WTC11 (cell line): Measurements from ENCODE around the gene PLCD1. TPM values are rescaled to one million over a fixed set of nuclear protein-coding genes. Genes with fewer than 3 reads are reported as not detected.
A peak's percentile ranks its signal among the peaks of the same experiment; 100 is the strongest.

Experiments
- ATAC-seq: fragments of 200-7000 bp; cut with Tn5 transposase; 2 replicates; pipeline ENCODE4 v1.10.0; 2021; ENCODE audit warnings: mild to moderate bottlenecking, moderate library complexity
- CTCF ChIA-PET: fragments of 300-600 bp; sonication (Branson Sonifier 250); formaldehyde crosslinking; loops from one replicate; lab custom pipeline; 2021; ENCODE audit warnings: antibody characterized with exemption; lab: Charles Lee
- POLR2A ChIA-PET: fragments of 350-600 bp; sonication (Branson Sonifier 250); formaldehyde crosslinking; loops from one replicate; lab custom pipeline; 2021; ENCODE audit warnings: antibody characterized with exemption; lab: Charles Lee
- DNase-seq: peaks from one replicate; pipeline ENCODE4 v3.0.0; 2021; ENCODE audit warnings: low spot score
- H3K27ac Mint-ChIP-seq: 2 replicates; pipeline ENCODE4 v1.8.0; 2021; ENCODE audit warnings: mixed read lengths
- H3K27me3 Mint-ChIP-seq: 2 replicates; pipeline ENCODE4 v1.8.0; 2021; ENCODE audit warnings: low read depth, mild to moderate bottlenecking, moderate library complexity, mixed read lengths
- H3K36me3 Mint-ChIP-seq: 2 replicates; pipeline ENCODE4 v1.8.0; 2021; ENCODE audit warnings: mixed read lengths
- H3K4me1 Mint-ChIP-seq: 2 replicates; pipeline ENCODE4 v1.8.0; 2022; ENCODE audit warnings: mixed read lengths
- H3K4me3 Mint-ChIP-seq: 2 replicates; pipeline ENCODE4 v1.8.0; 2021; ENCODE audit warnings: mild to moderate bottlenecking, moderate library complexity, mixed read lengths
- H3K9me3 Mint-ChIP-seq: 2 replicates; pipeline ENCODE4 v1.8.0; 2021; ENCODE audit warnings: mixed read lengths
- ARID4B ChIP-seq: sonication (generic); formaldehyde crosslinking; IDR thresholded peaks from 2 replicates; pipeline ENCODE4 v1.8.0; 2023; ENCODE audit warnings: missing genetic modification reagents, mild to moderate bottlenecking, borderline replicate concordance
- CDX4 ChIP-seq: fragments of 250-450 bp; sonication (Bioruptor Pico); IDR thresholded peaks from 2 replicates; pipeline ENCODE4 v1.9.0; 2021; ENCODE audit warnings: moderate library complexity, mild to moderate bottlenecking, inconsistent platforms, borderline replicate concordance
- ETV6 ChIP-seq: sonication (generic); formaldehyde crosslinking; IDR thresholded peaks from 2 replicates; pipeline ENCODE4 v1.8.1; 2022; ENCODE audit warnings: mild to moderate bottlenecking, missing genetic modification reagents
- FOXJ3 ChIP-seq: sonication (generic); formaldehyde crosslinking; IDR thresholded peaks from 2 replicates; pipeline ENCODE4 v1.9.0; 2021; ENCODE audit warnings: missing genetic modification reagents, mild to moderate bottlenecking, borderline replicate concordance
- MXD4 ChIP-seq: fragments of 250-450 bp; sonication (Bioruptor Pico); IDR thresholded peaks from 2 replicates; pipeline ENCODE4 v1.8.0; 2021; ENCODE audit warnings: mild to moderate bottlenecking, moderate library complexity, borderline replicate concordance
- RORB ChIP-seq: fragments of 250-450 bp; sonication (Bioruptor Pico); IDR thresholded peaks from 2 replicates; pipeline ENCODE4 v1.9.0; 2021; ENCODE audit warnings: mild to moderate bottlenecking
- ZNF423 ChIP-seq: fragments of 250-450 bp; sonication (Bioruptor Pico); IDR thresholded peaks from 2 replicates; pipeline ENCODE4 v2.1.2; 2022; ENCODE audit warnings: mild to moderate bottlenecking, moderate library complexity
- ZNF671 ChIP-seq: fragments of 250-450 bp; sonication (Bioruptor Pico); IDR thresholded peaks from 2 replicates; pipeline ENCODE4 v1.8.0; 2021; ENCODE audit warnings: mild to moderate bottlenecking
- total RNA-seq: library from RNA; stranded (reverse); gene quantifications from 3 replicates; pipeline ENCODE4 v1.2.3, GENCODE V29; 2021
- TF ChIP-seq, protein P1 (sequence below): fragments of 200-600 bp; IDR thresholded peaks from 2 replicates; pipeline ENCODE4 v1.8.0; 2022; ENCODE audit warnings: antibody characterized with exemption

PLCD1 gene
- total RNA-seq, 1 experiment from 2014 or later, result 29.9 TPM

DNA sequence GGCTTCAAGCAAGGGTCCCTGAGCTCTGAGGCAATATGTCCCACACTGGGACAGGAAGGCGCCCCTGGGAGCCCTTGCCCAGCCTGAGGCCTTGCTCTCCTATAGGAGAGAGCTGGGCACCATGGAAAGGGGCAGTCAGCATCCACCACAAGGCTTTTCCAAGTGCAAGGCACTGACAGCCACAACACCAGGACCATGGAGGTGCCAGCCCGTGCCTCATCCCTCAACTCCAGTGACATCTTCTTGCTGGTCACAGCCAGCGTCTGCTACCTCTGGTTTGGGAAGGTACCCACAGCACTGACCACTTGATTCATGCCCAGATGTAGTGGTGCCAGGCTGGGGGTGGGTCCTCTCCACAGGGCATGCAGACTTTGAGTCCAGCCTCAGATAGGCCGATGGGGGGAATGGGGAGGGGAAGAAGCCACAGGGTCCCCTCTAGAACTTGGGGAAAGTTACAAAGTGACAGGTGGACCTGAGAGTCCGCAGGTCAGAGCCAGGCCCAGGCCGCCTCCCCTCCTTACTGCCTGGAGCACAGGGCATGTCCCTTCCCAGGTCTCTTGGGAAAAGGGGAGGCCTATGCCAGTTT, 27.1 kb downstream of the PLCD1 start:
- peaks cover 4% of the 10 kb centered on the region; the same call in 1 of the 2 replicates for H3K36me3 Mint-ChIP-seq

GRCh38 chr3:38001456-38002081, 27.9 kb downstream of the PLCD1 start:
- DNase-seq (peak; percentile 62), ATAC-seq (peak; percentile 38)
- H3K4me1 Mint-ChIP-seq, result peaks cover 12% of the 10 kb centered on the region
- ChIA-PET POLR2A (no interaction called here), CTCF (interaction anchor here (0.6 to 2.4 kb wide), 11 partner anchors 10 to 146 kb away, joined by 3 to 25 read pairs (median 5); partner anchors contain the start of genes ACAA1, DLEC1 and PLCD1)
- TF ChIP-seq FOXJ3 (CRISPR knock-in tag), result no peak
- TF ChIP-seq CDX4 (CRISPR knock-in tag), result no peak
- TF ChIP-seq MXD4 (CRISPR knock-in tag), result no peak
- TF ChIP-seq ZNF423 (CRISPR knock-in tag), result no peak
- TF ChIP-seq, protein P1, sequence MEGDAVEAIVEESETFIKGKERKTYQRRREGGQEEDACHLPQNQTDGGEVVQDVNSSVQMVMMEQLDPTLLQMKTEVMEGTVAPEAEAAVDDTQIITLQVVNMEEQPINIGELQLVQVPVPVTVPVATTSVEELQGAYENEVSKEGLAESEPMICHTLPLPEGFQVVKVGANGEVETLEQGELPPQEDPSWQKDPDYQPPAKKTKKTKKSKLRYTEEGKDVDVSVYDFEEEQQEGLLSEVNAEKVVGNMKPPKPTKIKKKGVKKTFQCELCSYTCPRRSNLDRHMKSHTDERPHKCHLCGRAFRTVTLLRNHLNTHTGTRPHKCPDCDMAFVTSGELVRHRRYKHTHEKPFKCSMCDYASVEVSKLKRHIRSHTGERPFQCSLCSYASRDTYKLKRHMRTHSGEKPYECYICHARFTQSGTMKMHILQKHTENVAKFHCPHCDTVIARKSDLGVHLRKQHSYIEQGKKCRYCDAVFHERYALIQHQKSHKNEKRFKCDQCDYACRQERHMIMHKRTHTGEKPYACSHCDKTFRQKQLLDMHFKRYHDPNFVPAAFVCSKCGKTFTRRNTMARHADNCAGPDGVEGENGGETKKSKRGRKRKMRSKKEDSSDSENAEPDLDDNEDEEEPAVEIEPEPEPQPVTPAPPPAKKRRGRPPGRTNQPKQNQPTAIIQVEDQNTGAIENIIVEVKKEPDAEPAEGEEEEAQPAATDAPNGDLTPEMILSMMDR, result 0 out of 2 replicates have a peak, but pooled peaks have one; percentile 10
- TF ChIP-seq ZNF671 (CRISPR knock-in tag), result no peak
- H3K9me3 Mint-ChIP-seq, result no peaks in the 10 kb centered on the region
- H3K27ac Mint-ChIP-seq, result no peak overlapping the region
- H3K4me3 Mint-ChIP-seq, result no peak overlapping the region
- H3K27me3 Mint-ChIP-seq, result peaks cover 15% of the 10 kb centered on the region
- peaks cover 3% of the 10 kb centered on the region; the same call in 1 of the 2 replicates for H3K36me3 Mint-ChIP-seq

More for the DNA sequence above, 27.1 kb downstream of the PLCD1 start:
- Mint-ChIP-seq H3K4me3 (no peak overlapping the region), H3K9me3 (no peaks in the 10 kb centered on the region), H3K27ac (no peak overlapping the region), H3K27me3 (peaks cover 10% of the 10 kb centered on the region), H3K4me1 (peaks cover 12% of the 10 kb centered on the region)
- ChIA-PET POLR2A (no interaction called here), CTCF (interaction anchor here (0.9 to 2.4 kb wide), 6 partner anchors 9 to 147 kb away, joined by 3 to 25 read pairs (median 8); no protein-coding TSS in a partner anchor)
- no peak for TF ChIP-seq RORB (CRISPR knock-in tag)
- DNase-seq (peak; percentile 3), ATAC-seq (no peak)

GRCh38 chr3:38000965-38001455, 28.4 kb downstream of the PLCD1 start:
- H3K27ac Mint-ChIP-seq, result no peak overlapping the region
- TF ChIP-seq ARID4B (no peak), ETV6 (CRISPR knock-in tag) (no peak)
- no peak for ATAC-seq
- ChIA-PET POLR2A (no interaction called here), CTCF (interaction anchor here (1.0 to 2.4 kb wide), 8 partner anchors 15 to 146 kb away, joined by 4 to 25 read pairs (median 6); partner anchors contain the start of genes ACAA1 and PLCD1)
- DNase-seq, result peak; percentile 9
- no peaks in the 10 kb centered on the region for H3K9me3 Mint-ChIP-seq
- H3K4me1 Mint-ChIP-seq, result peaks cover 12% of the 10 kb centered on the region
- H3K27me3 Mint-ChIP-seq, result peaks cover 15% of the 10 kb centered on the region
- H3K4me3 Mint-ChIP-seq, result no peak overlapping the region
- peaks cover 5% of the 10 kb centered on the region; the same call in 1 of the 2 replicates for H3K36me3 Mint-ChIP-seq
